AG04449 (cell line): Measurements from ENCODE around the gene R3HDM2.
A peak's percentile ranks its signal among the peaks of the same experiment; 100 is the strongest.
"Not testable (repeated sequence)": the region's sequence is repeated elsewhere in the genome, so short reads cannot be mapped to it uniquely, and the experiment has no call there.

ENCODE experiments used
- CTCF ChIA-PET: fragments of 350-600 bp; formaldehyde crosslinking; extraction: SDS; loops from one replicate; lab custom pipeline; 2021; ENCODE audit warnings: antibody characterized with exemption; lab: Yijun Ruan, JAX
- POLR2A ChIA-PET: fragments of 400-600, 350-600 bp; formaldehyde crosslinking; extraction: SDS; loops from one replicate; lab custom pipeline; 2020; ENCODE audit warnings: antibody characterized with exemption, inconsistent platforms; lab: Yijun Ruan, JAX
- DNase-seq: peaks from one replicate; pipeline ENCODE4 v3.0.0-alpha.2; 2010; ENCODE audit warnings: low read depth, low spot score
- H3K4me3 ChIP-seq: 2 replicates; pipeline ENCODE4 v1.5.1; 2011; ENCODE audit warnings: low read depth, mild to moderate bottlenecking, control low read depth, low read length
- TF ChIP-seq, protein P1 (sequence below): IDR thresholded peaks from one replicate; pipeline ENCODE4 v1.5.1; 2011; ENCODE audit warnings: mild to moderate bottlenecking, moderate library complexity, low read length, control low read depth, inconsistent platforms; ENCODE audit not compliant: insufficient read depth; ENCODE audit errors: missing control alignments

R3HDM2 gene

GRCh38 chr12:57280211-57281062 lies 150.4 kb downstream of the R3HDM2 start:
- peak; percentile 79 for DNase-seq
- H3K4me3 ChIP-seq: no peak overlapping the region
- POLR2A ChIA-PET: interaction anchor here (0.7 kb wide), 1 partner anchor 9 kb away, joined by 4 read pairs; no protein-coding TSS in a partner anchor
- TF ChIP-seq, protein P1, sequence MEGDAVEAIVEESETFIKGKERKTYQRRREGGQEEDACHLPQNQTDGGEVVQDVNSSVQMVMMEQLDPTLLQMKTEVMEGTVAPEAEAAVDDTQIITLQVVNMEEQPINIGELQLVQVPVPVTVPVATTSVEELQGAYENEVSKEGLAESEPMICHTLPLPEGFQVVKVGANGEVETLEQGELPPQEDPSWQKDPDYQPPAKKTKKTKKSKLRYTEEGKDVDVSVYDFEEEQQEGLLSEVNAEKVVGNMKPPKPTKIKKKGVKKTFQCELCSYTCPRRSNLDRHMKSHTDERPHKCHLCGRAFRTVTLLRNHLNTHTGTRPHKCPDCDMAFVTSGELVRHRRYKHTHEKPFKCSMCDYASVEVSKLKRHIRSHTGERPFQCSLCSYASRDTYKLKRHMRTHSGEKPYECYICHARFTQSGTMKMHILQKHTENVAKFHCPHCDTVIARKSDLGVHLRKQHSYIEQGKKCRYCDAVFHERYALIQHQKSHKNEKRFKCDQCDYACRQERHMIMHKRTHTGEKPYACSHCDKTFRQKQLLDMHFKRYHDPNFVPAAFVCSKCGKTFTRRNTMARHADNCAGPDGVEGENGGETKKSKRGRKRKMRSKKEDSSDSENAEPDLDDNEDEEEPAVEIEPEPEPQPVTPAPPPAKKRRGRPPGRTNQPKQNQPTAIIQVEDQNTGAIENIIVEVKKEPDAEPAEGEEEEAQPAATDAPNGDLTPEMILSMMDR: no peak
- CTCF ChIA-PET: interaction anchor here (1.1 to 2.1 kb wide), 9 partner anchors 15 to 175 kb away, joined by 3 to 7 read pairs (median 4); no protein-coding TSS in a partner anchor

GRCh38 chr12:57278465-57279381 lies 152.1 kb downstream of the R3HDM2 start:
- no peak for DNase-seq
- POLR2A ChIA-PET: interaction anchor here (0.7 kb wide), 1 partner anchor 332 kb away, joined by 3 read pairs; the partner anchor contains the start of gene ARHGEF25
- CTCF ChIA-PET: interaction anchor here (1.3 to 4.1 kb wide), 9 partner anchors 9 to 184 kb away, joined by 3 to 52 read pairs (median 7); partner anchors contain the start of gene INHBE
- H3K4me3 ChIP-seq: no peak overlapping the region
- TF ChIP-seq, protein P1: no peak

GRCh38 chr12:57276935-57277563 lies 153.8 kb downstream of the R3HDM2 start:
- H3K4me3 ChIP-seq: no peak overlapping the region
- ChIA-PET CTCF (interaction anchor here (0.9 to 4.1 kb wide), 18 partner anchors 9 to 185 kb away, joined by 3 to 52 read pairs (median 6); partner anchors contain the start of gene INHBE), POLR2A (interaction anchor here (0.6 kb wide), 1 partner anchor 64 kb away, joined by 3 read pairs; no protein-coding TSS in a partner anchor)
- no peak for DNase-seq
- TF ChIP-seq, protein P1: peak; percentile 20

- CTCF ChIA-PET: interaction anchor here (1.1 to 4.1 kb wide), 10 partner anchors 8 to 182 kb away, joined by 3 to 52 read pairs (median 10); partner anchors contain the start of gene INHBE
Observed at GRCh38 chr12:57276233-57276632, 154.6 kb downstream of the R3HDM2 start.

GRCh38 chr12:57273516-57273915 lies 157.3 kb downstream of the R3HDM2 start:
- TF ChIP-seq, protein P1: no peak
- no peak for DNase-seq
- no peak overlapping the region for H3K4me3 ChIP-seq
- ChIA-PET CTCF (interaction anchor here (1.0 to 38.5 kb wide), 5 partner anchors 11 to 184 kb away, joined by 3 to 880 read pairs (median 8); partner anchors contain the start of genes GLI1 and INHBE), POLR2A (no interaction called here)

More at GRCh38 chr12:57276233-57276632, 154.6 kb downstream of the R3HDM2 start:
- POLR2A ChIA-PET, DNase-seq, H3K4me3 ChIP-seq: not testable (repeated sequence)
